PC-3 (cell line): ENCODE data around the gene VPS8.

Source experiments
- EZH2 ChIP-seq: fragments of 300-600 bp; sonication (generic); IDR thresholded peaks from one replicate; pipeline ENCODE4 v1.6.1; 2017; ENCODE audit warnings: antibody characterized with exemption, mild to moderate bottlenecking, low read length; ENCODE audit not compliant: unreplicated experiment
- TF ChIP-seq, protein P1 (sequence below): fragments of 300-600 bp; sonication (generic); conservative IDR thresholded peaks from 2 replicates; pipeline ENCODE4 v1.5.1; 2017; ENCODE audit warnings: antibody characterized with exemption, low read depth, mild to moderate bottlenecking, low read length

DNA sequence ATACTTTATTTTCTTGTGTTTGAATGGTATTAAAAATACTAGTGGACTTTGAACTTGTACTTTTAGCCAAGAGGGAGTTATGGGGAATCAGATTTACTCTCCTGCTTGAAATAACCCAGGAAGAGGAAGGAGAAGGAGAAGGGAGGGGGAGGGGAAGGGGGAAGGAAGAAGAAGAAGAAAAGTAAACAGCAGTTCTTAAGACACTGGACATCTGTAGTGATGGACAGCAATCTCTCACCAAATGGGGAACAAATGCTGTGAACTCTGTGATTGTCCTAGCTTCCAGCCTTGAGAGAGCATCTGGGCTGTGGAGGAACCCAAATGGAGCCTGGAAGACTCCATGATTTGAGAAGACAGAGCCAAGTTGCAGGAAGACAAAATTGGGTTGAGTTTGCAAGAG lies 52.0 kb downstream of the VPS8 start:
- TF ChIP-seq, protein P1, sequence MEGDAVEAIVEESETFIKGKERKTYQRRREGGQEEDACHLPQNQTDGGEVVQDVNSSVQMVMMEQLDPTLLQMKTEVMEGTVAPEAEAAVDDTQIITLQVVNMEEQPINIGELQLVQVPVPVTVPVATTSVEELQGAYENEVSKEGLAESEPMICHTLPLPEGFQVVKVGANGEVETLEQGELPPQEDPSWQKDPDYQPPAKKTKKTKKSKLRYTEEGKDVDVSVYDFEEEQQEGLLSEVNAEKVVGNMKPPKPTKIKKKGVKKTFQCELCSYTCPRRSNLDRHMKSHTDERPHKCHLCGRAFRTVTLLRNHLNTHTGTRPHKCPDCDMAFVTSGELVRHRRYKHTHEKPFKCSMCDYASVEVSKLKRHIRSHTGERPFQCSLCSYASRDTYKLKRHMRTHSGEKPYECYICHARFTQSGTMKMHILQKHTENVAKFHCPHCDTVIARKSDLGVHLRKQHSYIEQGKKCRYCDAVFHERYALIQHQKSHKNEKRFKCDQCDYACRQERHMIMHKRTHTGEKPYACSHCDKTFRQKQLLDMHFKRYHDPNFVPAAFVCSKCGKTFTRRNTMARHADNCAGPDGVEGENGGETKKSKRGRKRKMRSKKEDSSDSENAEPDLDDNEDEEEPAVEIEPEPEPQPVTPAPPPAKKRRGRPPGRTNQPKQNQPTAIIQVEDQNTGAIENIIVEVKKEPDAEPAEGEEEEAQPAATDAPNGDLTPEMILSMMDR: no peak
- no peak for TF ChIP-seq EZH2
